K562 (cell line): ENCODE results near the gene RING1. TPM values are rescaled to one million over a fixed set of nuclear protein-coding genes. Genes with fewer than 3 reads are reported as not detected.

Source experiments
- ATAC-seq: fragments of 200-7000 bp; cut with Tn5 transposase; 3 replicates; pipeline ENCODE4 v1.9.1; 2020; ENCODE audit warnings: moderate library complexity
- BruUV-seq: library from RNA; stranded (reverse); fragments of 400-500 nt; replicated peaks from 2 replicates; lab custom pipeline; 2021; lab: Mats Ljungman, UMichigan
- CTCF ChIA-PET: fragments of 300-600 bp; formaldehyde crosslinking; extraction: SDS; loops from one replicate; lab custom pipeline; 2021; ENCODE audit warnings: low intra/inter-chr PET ratio; lab: Yijun Ruan, JAX
- POLR2A ChIA-PET: fragments of 300-600, 350-650 bp; sonication (Branson Sonifier 250); formaldehyde crosslinking; extraction: SDS; loops from one replicate; lab custom pipeline; 2021; ENCODE audit warnings: antibody characterized with exemption, inconsistent platforms; lab: Yijun Ruan, JAX
- DNase-seq, 4 experiments: peaks; one replicate each; pipeline versions ENCODE4 v3.0.0 to v3.0.0-alpha.2; 2011 to 2018; ENCODE audit warnings: low spot score in 3 of 4, mixed read lengths in 3 of 4; ENCODE audit errors: extremely low read depth in 1 of 4
- FAIRE-seq: peaks from 2 replicates; lab custom pipeline; 2011; peaks lifted over from hg19 to GRCh38; lab: Jason Lieb, UNC
- H2AFZ ChIP-seq: 2 replicates; pipeline ENCODE4 v1.6.0; 2011; ENCODE audit warnings: low read depth, low read length, control low read depth, inconsistent platforms
- H3K27ac ChIP-seq: fragments of 200-600 bp; 3 replicates; pipeline ENCODE4 v1.8.0; 2011; ENCODE audit warnings: low read depth, mild to moderate bottlenecking, control low read depth, inconsistent platforms, low read length, moderate library complexity, mixed read lengths; ENCODE audit errors: extremely low read depth
- H3K27me3 ChIP-seq, 2 experiments: fragments of 300-600 bp in 1 of 2; 2 replicates in 1 of 2; 3 replicates in 1 of 2; pipeline versions ENCODE4 v1.6.0 to v1.8.0; 2011; ENCODE audit warnings: inconsistent platforms in 2 of 2, low read length in 2 of 2, mild to moderate bottlenecking in 1 of 2, mixed read lengths in 1 of 2, moderate library complexity in 1 of 2; ENCODE audit not compliant: control insufficient read depth in 2 of 2, insufficient read depth in 2 of 2
- H3K36me3 ChIP-seq: fragments of 300-600 bp; 3 replicates; pipeline ENCODE4 v1.8.0; 2011; ENCODE audit warnings: mild to moderate bottlenecking, low read length, inconsistent platforms; ENCODE audit not compliant: control insufficient read depth, insufficient read depth
- H3K4me1 ChIP-seq, 2 experiments: fragments of 200-600 bp in 1 of 2; replicated peaks in 1 of 2; 2 replicates in 1 of 2; 3 replicates in 1 of 2; pipeline versions ENCODE4 v1.5.1 to v1.8.0; 2011; ENCODE audit warnings: inconsistent platforms in 2 of 2, low read length in 2 of 2, mild to moderate bottlenecking in 1 of 2, mixed read lengths in 1 of 2, moderate library complexity in 1 of 2; ENCODE audit not compliant: control insufficient read depth in 2 of 2, insufficient read depth in 2 of 2
- H3K4me2 ChIP-seq: 2 replicates; pipeline ENCODE4 v1.6.1; 2011; ENCODE audit warnings: low read length, control low read depth, inconsistent platforms, mixed read lengths; ENCODE audit not compliant: insufficient read depth
- H3K4me3 ChIP-seq: fragments of 200-600 bp; sonication (generic), shearing (Covaris generic); 2 replicates; pipeline ENCODE4 v1.5.1; 2016; ENCODE audit warnings: control low read depth, inconsistent platforms
- H3K79me2 ChIP-seq: fragments of 200-600 bp; 3 replicates; pipeline ENCODE4 v1.8.0; 2011; ENCODE audit warnings: low read length, inconsistent platforms; ENCODE audit not compliant: control insufficient read depth, insufficient read depth
- H3K9ac ChIP-seq, 2 experiments: 2 replicates each; pipeline versions ENCODE4 v1.6.0 to v1.6.1; 2011; ENCODE audit warnings: low read depth in 2 of 2, low read length in 2 of 2, control low read depth in 1 of 2, inconsistent platforms in 1 of 2, mild to moderate bottlenecking in 1 of 2, mixed read lengths in 1 of 2; ENCODE audit not compliant: insufficient read depth in 1 of 2
- H3K9me1 ChIP-seq: one replicate; pipeline ENCODE4 v1.6.0; 2011; ENCODE audit warnings: inconsistent platforms, mild to moderate bottlenecking, low read length, moderate library complexity; ENCODE audit not compliant: control insufficient read depth, insufficient read depth
- H3K9me3 ChIP-seq: replicated peaks from 2 replicates; pipeline ENCODE4 v1.5.1; 2011; ENCODE audit warnings: low read depth, low read length, inconsistent platforms; ENCODE audit not compliant: control insufficient read depth, insufficient read depth
- H4K20me1 ChIP-seq: replicated peaks from 2 replicates; pipeline ENCODE4 v1.6.1; 2011; ENCODE audit warnings: low read length, inconsistent platforms, mixed read lengths; ENCODE audit not compliant: control insufficient read depth, insufficient read depth
- CBFB ChIP-seq: sonication (generic); formaldehyde crosslinking; IDR thresholded peaks from 2 replicates; pipeline ENCODE4 v1.4.0; 2020; ENCODE audit warnings: mild to moderate bottlenecking, missing genetic modification reagents
- CREBBP ChIP-seq: IDR thresholded peaks from one replicate; pipeline ENCODE4 v1.6.1; 2012; ENCODE audit warnings: low read depth, mild to moderate bottlenecking, control low read depth, inconsistent platforms, low read length
- LEF1 ChIP-seq: fragments of 450-650 bp; IDR thresholded peaks from 2 replicates; pipeline ENCODE4 v1.6.1; 2016; ENCODE audit warnings: mild to moderate bottlenecking
- THRAP3 ChIP-seq: fragments of 450-650 bp; IDR thresholded peaks from 2 replicates; pipeline ENCODE4 v1.6.1; 2016; ENCODE audit warnings: mild to moderate bottlenecking, inconsistent platforms, borderline replicate concordance
- TRIM24 ChIP-seq, 2 experiments: fragments of 450-650 bp; IDR thresholded peaks; 2 replicates each; pipeline ENCODE4 v1.6.1; 2016
- ZNF134 ChIP-seq: fragments of 250-450 bp; sonication (Bioruptor Pico); conservative IDR thresholded peaks from 2 replicates; pipeline ENCODE4 v1.4.0; 2020
- ZNF408 ChIP-seq: fragments of 250-450 bp; sonication (Bioruptor Pico); IDR thresholded peaks from 2 replicates; pipeline ENCODE4 v1.4.0; 2020; ENCODE audit warnings: low read depth, mild to moderate bottlenecking, moderate library complexity
- WGBS: fragments of 100-300 bp; shearing (Covaris generic); methylation state at CpG from one replicate; pipeline ENCODE4 v1.1.6; 2016; ENCODE audit warnings: low coverage, mixed read lengths; ENCODE audit not compliant: insufficient coverage; ENCODE audit errors: missing lambda C conversion rate; 5-methylcytosine and 5-hydroxymethylcytosine counted together
- in situ Hi-C: fragments of 300-500 bp; cut with MboI; formaldehyde crosslinking; loops from 4 replicates; pipeline ENCODE4 v1.15.0; 2018; ENCODE audit warnings: inconsistent platforms, mixed read lengths
- intact Hi-C: fragments of 100-400 bp; cut with micrococcal nuclease; formaldehyde crosslinking; loops from 2 replicates; pipeline ENCODE4 v1.14.2; 2022
- polyA plus RNA-seq, 8 experiments: library from polyadenylated mRNA; depleted of rRNA in 4 of 8; stranded (reverse) in 5 of 8; unstranded in 3 of 8; fragments of >200 nt; fragmentation: Nextera tagmentation in 2 of 8; fragmentation: Illumina TruSeq in 1 of 8; extraction: Ambion mirVana in 2 of 8; extraction: Trizol in 1 of 8; gene quantifications; 2 replicates each; pipeline versions ENCODE4 v1.2.1 to v1.2.3, GENCODE V29; 2011 to 2014; ENCODE audit warnings: inconsistent platforms in 1 of 8, missing spikeins in 1 of 8
- total RNA-seq, 7 experiments: library from RNA; depleted of rRNA in 6 of 7; stranded (reverse); fragments of >200 nt in 6 of 7; fragmentation: Illumina TruSeq in 2 of 7; extraction: Trizol in 2 of 7; gene quantifications; 2 replicates each; pipeline versions ENCODE4 v1.2.1 to v1.2.3, GENCODE V29; 2011 to 2021; ENCODE audit warnings: low replicate concordance in 1 of 7
- TF ChIP-seq, protein P1 (sequence below): IDR thresholded peaks from 2 replicates; pipeline ENCODE4 v1.6.1; 2016; ENCODE audit warnings: missing genetic modification characterization, missing compliant biosample characterization
- TF ChIP-seq, protein P2 (sequence below): fragments of 450-650 bp; IDR thresholded peaks from 2 replicates; pipeline ENCODE4 v1.6.1; 2017; ENCODE audit warnings: antibody characterized with exemption
- TF ChIP-seq, protein P3 (sequence below): fragments of 150-350 bp; conservative IDR thresholded peaks from 2 replicates; pipeline ENCODE4 v1.6.1; 2014; ENCODE audit warnings: low read length

RING1 gene
- total and polyA plus RNA-seq, 9 of the 15 experiments (the other 6 are each of a cell fraction or from before 2014, with no cell fraction given) = 4.2 to 59.1 (median 36.9) TPM

DNA sequence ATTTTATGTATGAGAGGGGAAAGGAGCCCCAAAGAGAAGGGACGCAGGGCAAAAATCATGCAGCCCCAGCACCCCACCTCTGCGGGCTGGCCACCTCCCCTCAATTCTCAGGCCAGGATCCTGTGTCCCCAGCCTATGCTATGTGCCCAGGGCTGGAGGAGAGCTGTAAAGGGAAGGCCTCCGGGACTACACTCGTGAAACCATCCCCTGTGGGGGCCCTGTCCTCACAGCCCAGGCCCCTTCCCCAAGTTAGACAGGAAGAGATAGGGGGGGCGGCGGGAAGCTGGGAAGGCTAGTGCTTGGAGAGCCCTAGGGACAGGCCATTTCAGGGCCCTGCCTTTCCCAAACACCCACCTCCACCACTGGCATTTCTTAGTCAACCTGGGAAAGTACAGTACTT is 14.7 kb upstream of the RING1 start:
- peaks cover 7% of the 10 kb centered on the region for H3K9me1 ChIP-seq
- H2AFZ ChIP-seq = no peak overlapping the region
- H3K4me3 ChIP-seq = no peak overlapping the region
- no peak overlapping the region for H3K27ac ChIP-seq
- FAIRE-seq (no peak), DNase-seq (no peak), ATAC-seq (no peak)
- 82% methylated on average over 6 of the region's 6 CpGs for WGBS
- no TSS peak for BruUV-seq
- H3K36me3 ChIP-seq = peaks cover 35% of the 10 kb centered on the region; the same call in 2 of the 3 replicates
- in situ Hi-C loops = no loop called here
- no peak for TF ChIP-seq CBFB (CRISPR knock-in tag)
- TF ChIP-seq, protein P1, sequence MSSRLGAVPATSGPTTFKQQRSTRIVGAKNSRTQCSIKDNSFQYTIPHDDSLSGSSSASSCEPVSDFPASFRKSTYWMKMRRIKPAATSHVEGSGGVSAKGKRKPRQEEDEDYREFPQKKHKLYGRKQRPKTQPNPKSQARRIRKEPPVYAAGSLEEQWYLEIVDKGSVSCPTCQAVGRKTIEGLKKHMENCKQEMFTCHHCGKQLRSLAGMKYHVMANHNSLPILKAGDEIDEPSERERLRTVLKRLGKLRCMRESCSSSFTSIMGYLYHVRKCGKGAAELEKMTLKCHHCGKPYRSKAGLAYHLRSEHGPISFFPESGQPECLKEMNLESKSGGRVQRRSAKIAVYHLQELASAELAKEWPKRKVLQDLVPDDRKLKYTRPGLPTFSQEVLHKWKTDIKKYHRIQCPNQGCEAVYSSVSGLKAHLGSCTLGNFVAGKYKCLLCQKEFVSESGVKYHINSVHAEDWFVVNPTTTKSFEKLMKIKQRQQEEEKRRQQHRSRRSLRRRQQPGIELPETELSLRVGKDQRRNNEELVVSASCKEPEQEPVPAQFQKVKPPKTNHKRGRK = no peak
- no peak for TF ChIP-seq CREBBP
- TF ChIP-seq LEF1 = no peak
- TF ChIP-seq, protein P2, sequence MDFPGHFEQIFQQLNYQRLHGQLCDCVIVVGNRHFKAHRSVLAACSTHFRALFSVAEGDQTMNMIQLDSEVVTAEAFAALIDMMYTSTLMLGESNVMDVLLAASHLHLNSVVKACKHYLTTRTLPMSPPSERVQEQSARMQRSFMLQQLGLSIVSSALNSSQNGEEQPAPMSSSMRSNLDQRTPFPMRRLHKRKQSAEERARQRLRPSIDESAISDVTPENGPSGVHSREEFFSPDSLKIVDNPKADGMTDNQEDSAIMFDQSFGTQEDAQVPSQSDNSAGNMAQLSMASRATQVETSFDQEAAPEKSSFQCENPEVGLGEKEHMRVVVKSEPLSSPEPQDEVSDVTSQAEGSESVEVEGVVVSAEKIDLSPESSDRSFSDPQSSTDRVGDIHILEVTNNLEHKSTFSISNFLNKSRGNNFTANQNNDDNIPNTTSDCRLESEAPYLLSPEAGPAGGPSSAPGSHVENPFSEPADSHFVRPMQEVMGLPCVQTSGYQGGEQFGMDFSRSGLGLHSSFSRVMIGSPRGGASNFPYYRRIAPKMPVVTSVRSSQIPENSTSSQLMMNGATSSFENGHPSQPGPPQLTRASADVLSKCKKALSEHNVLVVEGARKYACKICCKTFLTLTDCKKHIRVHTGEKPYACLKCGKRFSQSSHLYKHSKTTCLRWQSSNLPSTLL = no peak
- no peak for TF ChIP-seq TRIM24 (IDR thresholded peaks at IDR 0.05)
- no peak for TF ChIP-seq ZNF134 (CRISPR knock-in tag)
- TF ChIP-seq, protein P3, sequence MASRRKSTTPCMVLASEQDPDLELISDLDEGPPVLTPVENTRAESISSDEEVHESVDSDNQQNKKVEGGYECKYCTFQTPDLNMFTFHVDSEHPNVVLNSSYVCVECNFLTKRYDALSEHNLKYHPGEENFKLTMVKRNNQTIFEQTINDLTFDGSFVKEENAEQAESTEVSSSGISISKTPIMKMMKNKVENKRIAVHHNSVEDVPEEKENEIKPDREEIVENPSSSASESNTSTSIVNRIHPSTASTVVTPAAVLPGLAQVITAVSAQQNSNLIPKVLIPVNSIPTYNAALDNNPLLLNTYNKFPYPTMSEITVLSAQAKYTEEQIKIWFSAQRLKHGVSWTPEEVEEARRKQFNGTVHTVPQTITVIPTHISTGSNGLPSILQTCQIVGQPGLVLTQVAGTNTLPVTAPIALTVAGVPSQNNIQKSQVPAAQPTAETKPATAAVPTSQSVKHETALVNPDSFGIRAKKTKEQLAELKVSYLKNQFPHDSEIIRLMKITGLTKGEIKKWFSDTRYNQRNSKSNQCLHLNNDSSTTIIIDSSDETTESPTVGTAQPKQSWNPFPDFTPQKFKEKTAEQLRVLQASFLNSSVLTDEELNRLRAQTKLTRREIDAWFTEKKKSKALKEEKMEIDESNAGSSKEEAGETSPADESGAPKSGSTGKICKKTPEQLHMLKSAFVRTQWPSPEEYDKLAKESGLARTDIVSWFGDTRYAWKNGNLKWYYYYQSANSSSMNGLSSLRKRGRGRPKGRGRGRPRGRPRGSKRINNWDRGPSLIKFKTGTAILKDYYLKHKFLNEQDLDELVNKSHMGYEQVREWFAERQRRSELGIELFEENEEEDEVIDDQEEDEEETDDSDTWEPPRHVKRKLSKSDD = no peak
- TF ChIP-seq ZNF408 (CRISPR knock-in tag) = no peak
- TF ChIP-seq THRAP3 = no peak
- H3K9me3 ChIP-seq = no peaks in the 10 kb centered on the region
- CTCF ChIA-PET = no interaction called here
- no peak overlapping the region for H3K4me2 ChIP-seq
- peaks cover 6% of the 10 kb centered on the region; the same call in 1 of the 2 replicates for H4K20me1 ChIP-seq
- peaks cover 14 to 29% of the 10 kb centered on the region in 2 experiments; a peak in 4 of 5 replicates for H3K4me1 ChIP-seq
- H3K9ac ChIP-seq = no peak overlapping the region
- peaks cover 14 to 20% of the 10 kb centered on the region in 2 experiments; a peak in 4 of 5 replicates for H3K27me3 ChIP-seq
- H3K79me2 ChIP-seq = peaks cover 9% of the 10 kb centered on the region; the same call in 2 of the 3 replicates
- POLR2A ChIA-PET = interaction anchor here (1.6 kb wide), 1 partner anchor 10 kb away, joined by 4 read pairs; no protein-coding TSS in a partner anchor
- intact Hi-C loops = no loop called here
